ENCODE measurements around the gene SCLY.

SCLY gene

GRCh38 chr2:238069021-238069709, 8.4 kb downstream of the SCLY start:
- no peak for DNase-seq (ENCODE audit: low read depth in 2 of 2)

GRCh38 chr2:238069877-238070276, 9.1 kb downstream of the SCLY start:
- no peak for DNase-seq (ENCODE audit: low read depth in 2 of 2)

GRCh38 chr2:238075397-238075796, 14.6 kb downstream of the SCLY start:
- no peak for DNase-seq (ENCODE audit: low read depth in 2 of 2)

- no peak for DNase-seq (ENCODE audit: low read depth in 2 of 2)
Measured at GRCh38 chr2:238077292-238077691, 16.5 kb downstream of the SCLY start.

- no peak for DNase-seq (ENCODE audit: low read depth in 2 of 2)
Measured at GRCh38 chr2:238079874-238080327, 19.1 kb downstream of the SCLY start.

GRCh38 chr2:238080518-238080917, 19.7 kb downstream of the SCLY start:
- DNase-seq (ENCODE audit: low read depth in 2 of 2): no peak

GRCh38 chr2:238081150-238081549, 20.3 kb downstream of the SCLY start:
- no peak for DNase-seq (ENCODE audit: low read depth in 2 of 2)

- DNase-seq (ENCODE audit: low read depth in 2 of 2): no peak
Measured at GRCh38 chr2:238081561-238081960, 20.8 kb downstream of the SCLY start.

GRCh38 chr2:238082151-238082550, 21.4 kb downstream of the SCLY start:
- no peak for DNase-seq (ENCODE audit: low read depth in 2 of 2)

- no peak for DNase-seq (ENCODE audit: low read depth in 2 of 2)
Measured at GRCh38 chr2:238082827-238083226, 22.0 kb downstream of the SCLY start.

GRCh38 chr2:238083919-238084318, 23.1 kb downstream of the SCLY start:
- DNase-seq (ENCODE audit: low read depth in 2 of 2): no peak

GRCh38 chr2:238084761-238085160, 24.0 kb downstream of the SCLY start:
- no peak for DNase-seq (ENCODE audit: low read depth in 2 of 2)

GRCh38 chr2:238085899-238086298, 25.1 kb downstream of the SCLY start:
- DNase-seq (ENCODE audit: low read depth in 2 of 2): no peak

- DNase-seq (ENCODE audit: low read depth in 2 of 2): no peak
Measured at GRCh38 chr2:238087211-238087610, 26.4 kb downstream of the SCLY start.

- DNase-seq (ENCODE audit: low read depth in 2 of 2): no peak
Measured at GRCh38 chr2:238090887-238091286, 30.1 kb downstream of the SCLY start.

GRCh38 chr2:238091436-238092060, 30.7 kb downstream of the SCLY start:
- DNase-seq (ENCODE audit: low read depth in 2 of 2): no peak

GRCh38 chr2:238092486-238093035, 31.8 kb downstream of the SCLY start:
- no peak for DNase-seq (ENCODE audit: low read depth in 2 of 2)

GRCh38 chr2:238093181-238094140, 32.7 kb downstream of the SCLY start:
- DNase-seq (ENCODE audit: low read depth in 2 of 2): no peak

- no peak for DNase-seq (ENCODE audit: low read depth in 2 of 2)
Measured at GRCh38 chr2:238094438-238095022, 33.7 kb downstream of the SCLY start.

GRCh38 chr2:238095143-238095542, 34.3 kb downstream of the SCLY start:
- no peak for DNase-seq (ENCODE audit: low read depth in 2 of 2)

- no peak for DNase-seq (ENCODE audit: low read depth in 2 of 2)
Measured at GRCh38 chr2:238096311-238097011, 35.7 kb downstream of the SCLY start.
